Kidney epithelial cell (primary cell): ENCODE results near the gene SNED1. TPM values are rescaled to one million over a fixed set of nuclear protein-coding genes. Genes with fewer than 3 reads are reported as not detected.

Source experiments
- DNase-seq: peaks from one replicate; pipeline ENCODE4 v3.0.0-alpha.2; 2010; ENCODE audit warnings: low read depth
- H3K27me3 ChIP-seq: 2 replicates; pipeline ENCODE4 v1.6.0; 2011; ENCODE audit warnings: low read length; ENCODE audit not compliant: control insufficient read depth, insufficient read depth
- H3K36me3 ChIP-seq: 2 replicates; pipeline ENCODE4 v1.5.1; 2011; ENCODE audit warnings: low read length; ENCODE audit not compliant: control insufficient read depth, insufficient read depth
- H3K4me3 ChIP-seq: 2 replicates; pipeline ENCODE4 v1.5.1; 2011; ENCODE audit warnings: low read depth, mild to moderate bottlenecking, control low read depth, low read length
- CTCF ChIP-seq: IDR thresholded peaks from 2 replicates; pipeline ENCODE4 v1.5.1; 2011; ENCODE audit warnings: mild to moderate bottlenecking, moderate library complexity, low read length, control low read depth, inconsistent platforms; ENCODE audit not compliant: insufficient read depth, poor library complexity, severe bottlenecking
- total RNA-seq: library from RNA; depleted of rRNA; stranded (reverse); fragments of >200 nt; gene quantifications from 2 replicates; pipeline ENCODE4 v1.2.3, GENCODE V29; 2015

The SNED1 gene
- total RNA-seq, 1 donor from 2014 or later, result 2.2 TPM

- TF ChIP-seq CTCF, result no peak
- Histone ChIP-seq H3K36me3 (no peaks in the 10 kb centered on the region), H3K4me3 (no peak overlapping the region), H3K27me3 (no peaks in the 10 kb centered on the region)
- no peak for DNase-seq
Observed at GRCh38 chr2:241002275-241003046, 4.0 kb downstream of the SNED1 start.

GRCh38 chr2:241003047-241003360 is 4.6 kb downstream of the SNED1 start:
- Histone ChIP-seq H3K4me3 (no peak overlapping the region), H3K36me3 (no peaks in the 10 kb centered on the region), H3K27me3 (no peaks in the 10 kb centered on the region)
- DNase-seq, result no peak
- TF ChIP-seq CTCF, result no peak

- no peaks in the 10 kb centered on the region for H3K27me3 ChIP-seq
- H3K4me3 ChIP-seq, result no peak overlapping the region
- TF ChIP-seq CTCF, result no peak
- no peaks in the 10 kb centered on the region for H3K36me3 ChIP-seq
- DNase-seq, result no peak
Observed at GRCh38 chr2:241003369-241003768, 5.0 kb downstream of the SNED1 start.

GRCh38 chr2:241003830-241004564 is 5.6 kb downstream of the SNED1 start:
- H3K4me3 ChIP-seq, result no peak overlapping the region
- H3K36me3 ChIP-seq, result no peaks in the 10 kb centered on the region
- no peaks in the 10 kb centered on the region for H3K27me3 ChIP-seq
- no peak for DNase-seq
- TF ChIP-seq CTCF, result no peak

GRCh38 chr2:241005569-241005968 is 7.2 kb downstream of the SNED1 start:
- DNase-seq, result no peak
- Histone ChIP-seq H3K27me3 (no peaks in the 10 kb centered on the region), H3K36me3 (no peaks in the 10 kb centered on the region), H3K4me3 (no peak overlapping the region)
- TF ChIP-seq CTCF, result no peak
